Measurements from ENCODE around the gene BTBD2. TPM values are rescaled to one million over a fixed set of nuclear protein-coding genes. Genes with fewer than 3 reads are reported as not detected.

Gene BTBD2
- polyA plus RNA-seq, 3 donors = 2.8 to 36.0 (median 3.3) TPM

GRCh38 chr19:2040647-2041432, 25.3 kb upstream of the BTBD2 start:
- Histone ChIP-seq H3K9ac (ENCODE audit: insufficient read depth, low read length, poor library complexity, severe bottlenecking) (peak overlapping the region; percentile 81), H2AFZ (ENCODE audit: insufficient read depth, low read depth, low read length, poor library complexity, severe bottlenecking) (no peak overlapping the region), H3K36me3 (replicated peaks in 1 of 2; ENCODE audit: control insufficient read depth in 1 of 2, insufficient read depth in 2 of 2, low read length in 2 of 2) (peaks cover 60 to 67% of the 10 kb centered on the region in 2 donors), H3K4me2 (replicated peaks; ENCODE audit: extremely low read depth, low read length, poor library complexity, severe bottlenecking) (peak overlapping the region; percentile 71), H3K27ac (ENCODE audit: low read depth in 1 of 2, low read length in 2 of 2) (peak overlapping the region; percentile 81 to 96), H3K4me1 (ENCODE audit: control insufficient read depth in 1 of 2, insufficient read depth in 2 of 2, low read length in 2 of 2) (peaks cover 21 to 26% of the 10 kb centered on the region in 2 donors), H3K27me3 (ENCODE audit: control insufficient read depth in 2 of 2, insufficient read depth in 2 of 2, low read length in 2 of 2) (no peaks in the 10 kb centered on the region), H4K20me1 (ENCODE audit: insufficient read depth, low read length) (peaks cover 72% of the 10 kb centered on the region), H3K79me2 (ENCODE audit: insufficient read depth, low read length) (peaks cover 32% of the 10 kb centered on the region), H3K9me3 (replicated peaks in 1 of 2; ENCODE audit: control insufficient read depth in 1 of 2, insufficient read depth in 1 of 2, low read length in 2 of 2) (peaks cover 2 to 6% of the 10 kb centered on the region in 2 donors), H3K4me3 (replicated peaks in 1 of 3; ENCODE audit: low read depth in 2 of 3, low read length in 3 of 3) (peak overlapping the region in 1 of 3 experiments; percentile 63)
- Mint-ChIP-seq H3K9me3 (peaks cover 0 to 10% (median 5%) of the 10 kb centered on the region in 7 donors), H3K4me3 (peak overlapping the region in 1 of 2 donors; percentile 58), H3K36me3 (peaks cover 32 to 57% of the 10 kb centered on the region in 2 donors), H3K27me3 (ENCODE audit: low read depth in 3 of 3) (peaks cover 0 to 2% (median 0%) of the 10 kb centered on the region in 3 donors), H3K27ac (peak overlapping the region; percentile 87 to 93 (median 92)), H3K4me1 (peaks cover 26% of the 10 kb centered on the region)
- no peak for DNase-seq
- WGBS (ENCODE audit: insufficient coverage) = 96% methylated on average over 28 of the region's 28 CpGs
- intact Hi-C loops (cut with micrococcal nuclease) = loop anchor here in 1 of 2 donors (10.0 kb wide), 1 partner anchor 146 kb away; no protein-coding TSS in a partner anchor
- TF ChIP-seq CTCF (IDR thresholded peaks at IDR 0.05) = no peak

GRCh38 chr19:2039959-2040646, 24.6 kb upstream of the BTBD2 start:
- intact Hi-C loops (cut with micrococcal nuclease) = loop anchor here in 1 of 2 donors (10.0 kb wide), 1 partner anchor 145 kb away; no protein-coding TSS in a partner anchor
- peaks cover 21 to 27% of the 10 kb centered on the region in 2 donors for H3K4me1 ChIP-seq (ENCODE audit: control insufficient read depth in 1 of 2, insufficient read depth in 2 of 2, low read length in 2 of 2)
- H3K4me1 Mint-ChIP-seq = peaks cover 29% of the 10 kb centered on the region
- TF ChIP-seq CTCF (IDR thresholded peaks at IDR 0.05) = no peak
- WGBS (ENCODE audit: insufficient coverage) = 95% methylated on average over 11 of the region's 20 CpGs
- peaks cover 7 to 13% of the 10 kb centered on the region in 2 donors for H3K9me3 ChIP-seq (replicated peaks in 1 of 2; ENCODE audit: control insufficient read depth in 1 of 2, insufficient read depth in 1 of 2, low read length in 2 of 2)
- H3K36me3 Mint-ChIP-seq = peaks cover 32 to 55% of the 10 kb centered on the region in 2 donors
- H3K36me3 ChIP-seq (replicated peaks in 1 of 2; ENCODE audit: control insufficient read depth in 1 of 2, insufficient read depth in 2 of 2, low read length in 2 of 2) = peaks cover 53 to 59% of the 10 kb centered on the region in 2 donors
- no peak overlapping the region for H3K9ac ChIP-seq (ENCODE audit: insufficient read depth, low read length, poor library complexity, severe bottlenecking)
- peaks cover 7 to 18% (median 12%) of the 10 kb centered on the region in 7 donors for H3K9me3 Mint-ChIP-seq
- no peaks in the 10 kb centered on the region for H3K27me3 ChIP-seq (ENCODE audit: control insufficient read depth in 2 of 2, insufficient read depth in 2 of 2, low read length in 2 of 2)
- peaks cover 64% of the 10 kb centered on the region for H4K20me1 ChIP-seq (ENCODE audit: insufficient read depth, low read length)
- peak overlapping the region in 6 of 7 donors; percentile 32 to 93 (median 92) for H3K27ac Mint-ChIP-seq
- peak overlapping the region; percentile 81 to 96 for H3K27ac ChIP-seq (ENCODE audit: low read depth in 1 of 2, low read length in 2 of 2)
- no peak overlapping the region for H3K4me2 ChIP-seq (replicated peaks; ENCODE audit: extremely low read depth, low read length, poor library complexity, severe bottlenecking)
- H3K4me3 ChIP-seq (replicated peaks in 1 of 3; ENCODE audit: low read depth in 2 of 3, low read length in 3 of 3) = no peak overlapping the region
- peaks cover 2 to 3% (median 2%) of the 10 kb centered on the region in 3 donors for H3K27me3 Mint-ChIP-seq (ENCODE audit: low read depth in 3 of 3)
- H2AFZ ChIP-seq (ENCODE audit: insufficient read depth, low read depth, low read length, poor library complexity, severe bottlenecking) = no peak overlapping the region
- H3K79me2 ChIP-seq (ENCODE audit: insufficient read depth, low read length) = peaks cover 24% of the 10 kb centered on the region
- no peak overlapping the region for H3K4me3 Mint-ChIP-seq
- DNase-seq = no peak
